Measurements from ENCODE around the gene XPR1. TPM values are rescaled to one million over a fixed set of nuclear protein-coding genes. Genes with fewer than 3 reads are reported as not detected.

The XPR1 gene
- total and polyA plus RNA-seq, 10 of the 15 experiments (the other 5 are each of a cell fraction or from before 2014, with no cell fraction given) = 1.1 to 33.9 (median 11.3) TPM

DNA sequence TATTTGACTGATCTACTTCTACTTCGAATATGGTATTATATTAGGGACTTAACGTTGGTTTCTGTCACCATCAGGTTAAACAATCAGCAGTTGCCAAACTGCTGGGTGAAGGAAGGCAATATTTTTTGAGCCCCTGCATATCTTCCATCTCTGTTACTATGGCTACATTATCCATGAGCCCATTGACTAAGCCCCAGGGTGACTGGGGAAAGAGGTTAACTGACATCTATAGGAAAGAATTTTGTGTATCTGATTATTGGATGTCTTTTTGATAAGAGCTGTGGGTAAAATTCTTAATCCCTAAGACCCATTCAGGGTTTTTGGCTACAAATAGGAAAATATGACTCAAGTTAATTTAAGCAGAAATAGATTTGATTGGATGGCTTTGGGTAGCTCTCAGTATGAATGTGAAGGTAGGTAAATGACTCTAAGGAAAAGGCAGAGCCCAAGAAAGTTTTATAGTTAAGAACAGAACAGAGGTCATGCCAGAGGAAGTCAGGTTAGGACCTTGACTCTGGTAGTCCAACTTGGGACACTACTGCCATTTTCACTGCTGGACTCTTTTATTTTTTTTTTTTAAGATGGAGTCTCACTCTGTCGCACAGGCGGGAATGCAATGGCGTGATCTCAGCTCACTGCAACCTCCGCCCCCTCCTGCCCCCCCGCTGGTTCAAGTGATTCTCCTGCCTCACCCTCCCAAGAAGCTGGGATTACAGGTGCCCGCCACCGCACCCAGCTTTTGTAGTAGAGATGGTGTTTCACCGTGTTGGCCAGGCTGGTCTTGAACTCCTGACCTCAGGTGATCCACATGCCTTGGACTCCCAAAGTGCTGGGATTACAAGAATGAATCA is 8.9 kb upstream of the XPR1 start (continued):
- TF ChIP-seq KAT2A (conservative IDR thresholded peaks at IDR 0.05; ENCODE audit: control insufficient read depth, low read depth, low read length) (no peak), SIN3A (IDR thresholded peaks at IDR 0.05; ENCODE audit: low read depth, low read length) (no peak), PML (IDR thresholded peaks at IDR 0.05; ENCODE audit: low read length) (no peak), DPF2 (IDR thresholded peaks at IDR 0.05) (no peak)
- TF ChIP-seq, protein P1, sequence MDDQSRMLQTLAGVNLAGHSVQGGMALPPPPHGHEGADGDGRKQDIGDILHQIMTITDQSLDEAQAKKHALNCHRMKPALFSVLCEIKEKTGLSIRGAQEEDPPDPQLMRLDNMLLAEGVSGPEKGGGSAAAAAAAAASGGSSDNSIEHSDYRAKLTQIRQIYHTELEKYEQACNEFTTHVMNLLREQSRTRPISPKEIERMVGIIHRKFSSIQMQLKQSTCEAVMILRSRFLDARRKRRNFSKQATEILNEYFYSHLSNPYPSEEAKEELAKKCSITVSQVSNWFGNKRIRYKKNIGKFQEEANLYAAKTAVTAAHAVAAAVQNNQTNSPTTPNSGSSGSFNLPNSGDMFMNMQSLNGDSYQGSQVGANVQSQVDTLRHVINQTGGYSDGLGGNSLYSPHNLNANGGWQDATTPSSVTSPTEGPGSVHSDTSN (IDR thresholded peaks at IDR 0.05; ENCODE audit: insufficient replicate concordance, low read depth, low read length) = no peak

GRCh38 chr1:180623579-180624347 is 8.1 kb upstream of the XPR1 start:
- H3K36me3 ChIP-seq (ENCODE audit: control insufficient read depth in 2 of 2, insufficient read depth in 2 of 2, low read length in 1 of 2) = no peaks in the 10 kb centered on the region
- no peak overlapping the region for H2AFZ ChIP-seq (ENCODE audit: control insufficient read depth, low read depth, low read length)
- H3K4me2 ChIP-seq (ENCODE audit: control insufficient read depth, insufficient read depth) = no peak overlapping the region
- ChIA-PET SMC1A (ENCODE audit: uncharacterized antibody, unreplicated experiment) (interaction anchor here (1.0 kb wide), 1 partner anchor 237 kb away, joined by 3 read pairs; no protein-coding TSS in a partner anchor), POLR2A (no interaction called here), RAD21 (ENCODE audit: unreplicated experiment) (interaction anchor here (1.3 kb wide), 1 partner anchor 232 kb away, joined by 3 read pairs; no protein-coding TSS in a partner anchor), CTCF (interaction anchor here (1.4 to 3.9 kb wide), 2 partner anchors 14 to 239 kb away, joined by 3 to 18 read pairs; no protein-coding TSS in a partner anchor)
- no peaks in the 10 kb centered on the region for H3K9me3 ChIP-seq (replicated peaks; ENCODE audit: control insufficient read depth, insufficient read depth, low read length)
- DNase-seq (ENCODE audit: low read depth, low spot score) (no peak), ATAC-seq (no peak), FAIRE-seq (no peak)
- H3K27me3 ChIP-seq (replicated peaks in 1 of 2; ENCODE audit: control insufficient read depth in 2 of 2, insufficient read depth in 2 of 2, low read length in 1 of 2) = 0 out of 4 replicates have a peak, but pooled peaks cover 0 to 3% of the 10 kb centered on the region in 2 experiments
- no peaks in the 10 kb centered on the region for H3K79me2 ChIP-seq (ENCODE audit: control insufficient read depth, insufficient read depth, low read length)
- in situ Hi-C loops (cut with MboI) (no loop called here), intact Hi-C loops (cut with micrococcal nuclease; ENCODE audit: unreplicated experiment) (no loop called here)
- no TSS peak for BruUV-seq (replicated peaks)
- no peaks in the 10 kb centered on the region for H4K20me1 ChIP-seq (ENCODE audit: control insufficient read depth, insufficient read depth)
- no peak overlapping the region for H3K9ac ChIP-seq (ENCODE audit: control insufficient read depth, insufficient read depth, low read length)
- H3K4me1 ChIP-seq (ENCODE audit: control insufficient read depth, insufficient read depth, low read length) = no peaks in the 10 kb centered on the region
- no peak overlapping the region for H3K4me3 ChIP-seq
- H3K27ac ChIP-seq (ENCODE audit: control insufficient read depth, insufficient read depth) = no peak overlapping the region
- 37% methylated on average over 3 of the region's 3 CpGs for WGBS (ENCODE audit: insufficient coverage, insufficient replicate concordance, low lambda C conversion rate, missing lambda C conversion rate)
- no peak for TF ChIP-seq EP300 (IDR thresholded peaks at IDR 0.05; ENCODE audit: borderline replicate concordance in 1 of 2, control insufficient read depth in 1 of 2, low read depth in 2 of 2, low read length in 2 of 2)
- TF ChIP-seq SREBF1 (IDR thresholded peaks at IDR 0.05; ENCODE audit: low read length) = no peak
- no peak for TF ChIP-seq ASH2L (IDR thresholded peaks at IDR 0.05; ENCODE audit: borderline replicate concordance, low read depth)
- TF ChIP-seq TBL1XR1 (IDR thresholded peaks at IDR 0.05; ENCODE audit: low read depth, low read length) = no peak
- no peak for TF ChIP-seq CHD1 (IDR thresholded peaks at IDR 0.05; ENCODE audit: low read depth, low read length)
- no peak for TF ChIP-seq SIN3A (IDR thresholded peaks at IDR 0.05; ENCODE audit: low read depth, low read length)
- no peak for TF ChIP-seq TCF12 (IDR thresholded peaks at IDR 0.05; ENCODE audit: low read depth, low read length)
- no peak for TF ChIP-seq JUND (IDR thresholded peaks at IDR 0.05; ENCODE audit: low read depth, low read length)
- TF ChIP-seq, protein P2, sequence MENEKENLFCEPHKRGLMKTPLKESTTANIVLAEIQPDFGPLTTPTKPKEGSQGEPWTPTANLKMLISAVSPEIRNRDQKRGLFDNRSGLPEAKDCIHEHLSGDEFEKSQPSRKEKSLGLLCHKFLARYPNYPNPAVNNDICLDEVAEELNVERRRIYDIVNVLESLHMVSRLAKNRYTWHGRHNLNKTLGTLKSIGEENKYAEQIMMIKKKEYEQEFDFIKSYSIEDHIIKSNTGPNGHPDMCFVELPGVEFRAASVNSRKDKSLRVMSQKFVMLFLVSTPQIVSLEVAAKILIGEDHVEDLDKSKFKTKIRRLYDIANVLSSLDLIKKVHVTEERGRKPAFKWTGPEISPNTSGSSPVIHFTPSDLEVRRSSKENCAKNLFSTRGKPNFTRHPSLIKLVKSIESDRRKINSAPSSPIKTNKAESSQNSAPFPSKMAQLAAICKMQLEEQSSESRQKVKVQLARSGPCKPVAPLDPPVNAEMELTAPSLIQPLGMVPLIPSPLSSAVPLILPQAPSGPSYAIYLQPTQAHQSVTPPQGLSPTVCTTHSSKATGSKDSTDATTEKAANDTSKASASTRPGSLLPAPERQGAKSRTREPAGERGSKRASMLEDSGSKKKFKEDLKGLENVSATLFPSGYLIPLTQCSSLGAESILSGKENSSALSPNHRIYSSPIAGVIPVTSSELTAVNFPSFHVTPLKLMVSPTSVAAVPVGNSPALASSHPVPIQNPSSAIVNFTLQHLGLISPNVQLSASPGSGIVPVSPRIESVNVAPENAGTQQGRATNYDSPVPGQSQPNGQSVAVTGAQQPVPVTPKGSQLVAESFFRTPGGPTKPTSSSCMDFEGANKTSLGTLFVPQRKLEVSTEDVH (IDR thresholded peaks at IDR 0.05; ENCODE audit: low read depth, partially characterized antibody) = no peak
- no peak for TF ChIP-seq SMC3 (IDR thresholded peaks at IDR 0.05; ENCODE audit: borderline replicate concordance, low read length)
- no peak for TF ChIP-seq SUZ12 (IDR thresholded peaks at IDR 0.05; ENCODE audit: unreplicated experiment)
- no peak for TF ChIP-seq POU2F2 (IDR thresholded peaks at IDR 0.05; ENCODE audit: borderline replicate concordance, low read depth, low read length)
